Activated CD4-positive, alpha-beta T cell treated with anti-CD3 and anti-CD28 coated beads for 36 hours (primary cell): ENCODE results near the gene IFT172. TPM values are rescaled to one million over a fixed set of nuclear protein-coding genes. Genes with fewer than 3 reads are reported as not detected.
"Not testable (repeated sequence)": the region's sequence is repeated elsewhere in the genome, so short reads cannot be mapped to it uniquely, and the experiment has no call there.

Experiments
- ATAC-seq: fragments of 200-7000 bp; cut with Tn5 transposase; one replicate; pipeline ENCODE4 v1.10.0; 2021; ENCODE audit warnings: mild to moderate bottlenecking, moderate library complexity
- CTCF ChIA-PET: fragments of 350-600 bp; sonication (Branson Sonifier 250); formaldehyde crosslinking; loops from one replicate; lab custom pipeline; 2021; ENCODE audit warnings: antibody characterized with exemption; lab: Charles Lee
- POLR2A ChIA-PET: fragments of 350-600 bp; sonication (Branson Sonifier 250); formaldehyde crosslinking; loops from one replicate; lab custom pipeline; 2021; ENCODE audit warnings: antibody characterized with exemption, inconsistent platforms; lab: Charles Lee
- DNase-seq: peaks from one replicate; pipeline ENCODE4 v3.0.0-alpha.2; 2020
- H3K27ac Mint-ChIP-seq: one replicate; pipeline ENCODE4 v1.8.0; 2021; ENCODE audit warnings: mixed read lengths
- H3K27me3 Mint-ChIP-seq: one replicate; pipeline ENCODE4 v1.8.0; 2021; ENCODE audit warnings: mixed read lengths
- H3K36me3 Mint-ChIP-seq: one replicate; pipeline ENCODE4 v1.8.0; 2021; ENCODE audit warnings: low read depth, mixed read lengths
- H3K4me1 Mint-ChIP-seq: one replicate; pipeline ENCODE4 v1.8.0; 2021; ENCODE audit warnings: mixed read lengths
- H3K4me3 Mint-ChIP-seq: one replicate; pipeline ENCODE4 v1.8.0; 2021; ENCODE audit warnings: mild to moderate bottlenecking, moderate library complexity, mixed read lengths
- H3K9me3 Mint-ChIP-seq: one replicate; pipeline ENCODE4 v1.8.0; 2021; ENCODE audit warnings: low read depth, mixed read lengths
- intact Hi-C, 2 experiments: fragments of 100-400 bp; cut with DNase I in 1 of 2; cut with micrococcal nuclease in 1 of 2; formaldehyde crosslinking; loops; one replicate each; pipeline versions ENCODE4 v1.14.2 to v1.15.1; 2022 to 2024; cut with DNase I, micrococcal nuclease
- total RNA-seq, 2 experiments: library from RNA; stranded (reverse); gene quantifications; one replicate each; pipeline ENCODE4 v1.2.3, GENCODE V29; 2021

Gene IFT172
- total RNA-seq, 2 experiments from 2014 or later: 8.7 TPM

GRCh38 chr2:27425039-27425438 lies 64.5 kb downstream of the IFT172 start:
- POLR2A ChIA-PET: interaction anchor here (0.9 kb wide), 1 partner anchor 55 kb away, joined by 10 read pairs; no protein-coding TSS in a partner anchor
- DNase-seq, H3K4me3 Mint-ChIP-seq, ATAC-seq, H3K27ac Mint-ChIP-seq, H3K27me3 Mint-ChIP-seq, intact Hi-C loops, H3K36me3 Mint-ChIP-seq, H3K9me3 Mint-ChIP-seq: not testable (repeated sequence)
- H3K4me1 Mint-ChIP-seq: peaks cover 12% of the 10 kb centered on the region
- CTCF ChIA-PET: interaction anchor here (2.4 kb wide), 1 partner anchor 15 kb away, joined by 8 read pairs; the partner anchor contains the start of gene PPM1G

DNA sequence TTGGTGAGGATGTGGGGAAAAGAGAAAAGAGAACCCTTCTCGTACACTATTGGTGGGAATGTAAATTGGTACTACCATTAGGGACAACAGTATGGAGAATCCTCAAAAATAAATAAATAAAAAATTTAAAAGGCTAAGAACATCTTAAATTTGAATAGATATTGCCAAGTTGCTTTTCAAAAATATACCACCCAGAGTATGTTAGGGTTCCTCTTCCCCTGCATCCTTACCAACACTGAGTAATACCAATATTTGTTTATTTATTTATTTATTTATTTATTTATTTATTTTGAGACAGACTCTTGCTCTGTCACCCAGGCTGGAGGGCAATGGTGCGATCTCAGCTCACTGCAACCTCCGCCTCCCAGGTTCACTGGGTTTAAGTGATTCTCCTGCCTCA lies 66.6 kb downstream of the IFT172 start:
- H3K9me3 Mint-ChIP-seq: no peaks in the 10 kb centered on the region
- POLR2A ChIA-PET: no interaction called here
- H3K36me3 Mint-ChIP-seq: no peaks in the 10 kb centered on the region
- ATAC-seq (no peak), DNase-seq (no peak)
- no peak overlapping the region for H3K4me3 Mint-ChIP-seq
- intact Hi-C loops: no loop called here
- CTCF ChIA-PET: interaction anchor here (0.8 to 2.4 kb wide), 2 partner anchors 13 to 72 kb away, joined by 4 to 8 read pairs; partner anchors contain the start of gene PPM1G
- no peaks in the 10 kb centered on the region for H3K27me3 Mint-ChIP-seq
- H3K4me1 Mint-ChIP-seq: peaks cover 8% of the 10 kb centered on the region
- H3K27ac Mint-ChIP-seq: no peak overlapping the region

- no peak for DNase-seq
- no peaks in the 10 kb centered on the region for H3K4me1 Mint-ChIP-seq
- intact Hi-C loops: no loop called here
- H3K27ac Mint-ChIP-seq: no peak overlapping the region
- POLR2A ChIA-PET: no interaction called here
- CTCF ChIA-PET: interaction anchor here (0.8 to 1.1 kb wide), 3 partner anchors 8 to 262 kb away, joined by 3 to 4 read pairs (median 3); no protein-coding TSS in a partner anchor
- no peaks in the 10 kb centered on the region for H3K9me3 Mint-ChIP-seq
- ATAC-seq: no peak
- H3K36me3 Mint-ChIP-seq: no peaks in the 10 kb centered on the region
- H3K27me3 Mint-ChIP-seq: no peaks in the 10 kb centered on the region
- no peak overlapping the region for H3K4me3 Mint-ChIP-seq
Measured at GRCh38 chr2:27421660-27422250, 67.8 kb downstream of the IFT172 start.

DNA sequence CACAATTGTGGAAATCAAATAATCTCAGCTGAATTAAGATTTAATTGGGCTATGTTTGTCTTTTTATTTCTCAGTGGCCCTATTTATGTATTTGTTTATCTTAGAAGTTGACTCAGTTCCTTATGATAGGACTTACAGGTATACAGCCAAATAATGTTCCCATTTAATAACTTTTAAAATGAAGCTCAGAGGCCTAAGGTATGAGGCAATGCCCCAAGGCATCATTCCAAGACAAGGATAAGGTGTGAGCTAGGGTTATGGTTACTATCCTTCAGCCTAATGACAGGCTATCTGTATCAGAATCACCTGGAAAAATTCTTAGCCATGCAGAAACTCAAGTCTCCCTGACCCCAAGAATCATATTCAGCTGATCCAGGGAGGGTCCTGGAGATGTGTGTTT lies 68.5 kb downstream of the IFT172 start:
- intact Hi-C loops: no loop called here
- H3K27me3 Mint-ChIP-seq: no peaks in the 10 kb centered on the region
- DNase-seq (no peak), ATAC-seq (no peak)
- no peaks in the 10 kb centered on the region for H3K36me3 Mint-ChIP-seq
- H3K9me3 Mint-ChIP-seq: no peaks in the 10 kb centered on the region
- CTCF ChIA-PET: interaction anchor here (0.8 to 1.1 kb wide), 3 partner anchors 9 to 263 kb away, joined by 3 to 4 read pairs (median 3); no protein-coding TSS in a partner anchor
- no peak overlapping the region for H3K27ac Mint-ChIP-seq
- no peak overlapping the region for H3K4me3 Mint-ChIP-seq
- POLR2A ChIA-PET: no interaction called here
- no peaks in the 10 kb centered on the region for H3K4me1 Mint-ChIP-seq

GRCh38 chr2:27416151-27416550 lies 73.4 kb downstream of the IFT172 start:
- ChIA-PET POLR2A (no interaction called here), CTCF (interaction anchor here (1.0 kb wide), 1 partner anchor 268 kb away, joined by 3 read pairs; no protein-coding TSS in a partner anchor)
- Mint-ChIP-seq H3K27me3 (no peaks in the 10 kb centered on the region), H3K4me3 (no peak overlapping the region), H3K27ac (no peak overlapping the region), H3K36me3 (no peaks in the 10 kb centered on the region), H3K9me3 (no peaks in the 10 kb centered on the region), H3K4me1 (no peaks in the 10 kb centered on the region)
- intact Hi-C loops: no loop called here
- no peak for ATAC-seq
- DNase-seq: no peak

DNA sequence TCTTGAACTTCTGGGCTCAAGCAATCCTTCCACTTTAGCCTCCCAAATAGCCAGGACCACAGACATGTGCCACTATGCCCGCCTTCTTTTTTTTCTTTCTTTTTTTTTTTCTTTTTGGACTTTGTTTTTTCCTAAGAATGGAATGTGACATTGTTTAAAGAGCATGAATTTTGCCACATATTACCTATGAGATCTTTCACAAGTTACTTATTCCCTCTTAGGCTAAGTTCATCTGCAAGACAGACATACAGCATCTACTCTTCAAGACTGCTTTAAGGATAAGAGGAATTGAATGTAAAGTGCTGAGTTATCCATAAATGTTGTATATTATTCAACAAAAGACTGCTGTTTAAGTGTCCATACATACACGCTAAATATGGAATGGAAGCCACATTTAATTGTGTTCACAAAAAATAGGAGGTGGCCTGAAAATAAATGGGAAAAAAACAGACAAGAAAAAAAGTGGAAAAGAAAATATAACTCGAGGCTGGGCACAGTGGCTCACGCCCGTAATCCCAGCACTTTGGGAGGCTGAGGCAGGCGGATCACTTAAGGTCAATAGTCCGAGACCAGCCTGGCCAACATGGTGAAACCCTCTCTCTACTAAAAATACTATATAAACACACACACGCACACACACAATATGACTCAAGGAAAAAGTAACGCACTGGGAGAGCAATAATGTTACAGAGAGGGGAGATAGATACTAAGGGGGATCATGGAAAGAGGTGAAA lies 77.0 kb downstream of the IFT172 start:
- ChIA-PET POLR2A (no interaction called here), CTCF (no interaction called here)
- intact Hi-C loops: no loop called here
- H3K27ac Mint-ChIP-seq: no peak overlapping the region
- no peaks in the 10 kb centered on the region for H3K27me3 Mint-ChIP-seq
- ATAC-seq: no peak
- H3K4me1 Mint-ChIP-seq: peaks cover 12% of the 10 kb centered on the region
- no peak for DNase-seq
- no peak overlapping the region for H3K4me3 Mint-ChIP-seq
- peaks cover 5% of the 10 kb centered on the region for H3K36me3 Mint-ChIP-seq
- H3K9me3 Mint-ChIP-seq: no peaks in the 10 kb centered on the region

- H3K4me1 Mint-ChIP-seq: peaks cover 35% of the 10 kb centered on the region
- DNase-seq: peak; percentile 98
- no peaks in the 10 kb centered on the region for H3K27me3 Mint-ChIP-seq
- H3K4me3 Mint-ChIP-seq: peak within 1 kb of the TSS; percentile 84
- H3K36me3 Mint-ChIP-seq: peaks cover 20% of the 10 kb centered on the region
- peak within 1 kb of the TSS; percentile 88 for H3K27ac Mint-ChIP-seq
- CTCF ChIA-PET: interaction anchor here (0.6 to 3.5 kb wide), 8 partner anchors 15 to 274 kb away, joined by 3 to 31 read pairs (median 4); partner anchors contain the start of gene NRBP1
- intact Hi-C loops: loop anchor here (1.0 to 2.0 kb wide), 21 partner anchors 19 to 482 kb away; partner anchors contain the start of genes EIF2B4 (in 2 of the 2), IFT172 (in 2 of the 2), NRBP1 (in 2 of the 2) and SNX17 (in 2 of the 2)
- no peaks in the 10 kb centered on the region for H3K9me3 Mint-ChIP-seq
- ATAC-seq: peak; percentile 96
- POLR2A ChIA-PET: interaction anchor here (0.9 to 2.3 kb wide), 5 partner anchors 19 to 274 kb away, joined by 3 to 15 read pairs (median 3); partner anchors contain the start of gene NRBP1
Measured at GRCh38 chr2:27409321-27410073, 80.0 kb downstream of the IFT172 start, which contains the start of gene PPM1G. Gene PPM1G (minus strand): TSS chr2:27409591. CDS start chr2:27409422, 169 bp downstream.

DNA sequence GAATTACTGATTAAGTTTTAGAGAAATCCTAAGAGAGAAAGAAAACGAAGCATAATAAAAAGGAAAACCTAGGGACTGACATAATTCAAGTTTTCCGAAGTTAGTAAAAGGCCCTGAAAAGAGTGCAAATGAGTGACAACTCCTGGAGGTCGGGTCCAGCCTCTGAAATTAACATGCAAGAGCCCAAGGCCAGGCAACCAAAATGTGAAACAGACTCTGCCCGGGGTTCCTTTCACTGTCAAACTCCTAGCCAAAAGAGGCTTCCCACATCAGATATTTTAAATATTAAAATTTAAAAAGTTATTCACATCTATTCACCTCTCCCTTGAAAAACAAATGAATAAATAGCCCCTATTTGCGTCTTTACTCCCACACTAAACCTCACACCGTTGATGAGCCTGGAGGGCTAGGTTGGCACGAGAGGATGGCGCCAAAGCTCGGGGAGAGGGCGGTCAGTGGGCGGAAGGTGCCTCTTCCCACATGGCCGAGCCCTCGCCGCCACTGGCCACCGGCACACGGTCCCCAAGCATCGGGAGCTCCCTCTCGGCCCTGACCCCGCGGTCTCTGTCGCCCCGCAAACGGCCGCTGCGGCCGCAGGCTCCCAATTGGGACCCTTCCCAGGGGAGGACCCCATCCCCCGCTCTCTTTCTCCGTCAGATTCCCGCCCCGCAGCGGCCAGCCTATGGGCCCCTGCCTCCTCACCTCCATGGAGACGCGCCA lies 80.8 kb downstream of the IFT172 start:
- H3K27me3 Mint-ChIP-seq: no peaks in the 10 kb centered on the region
- H3K27ac Mint-ChIP-seq: peak overlapping the region; percentile 65
- intact Hi-C loops: loop anchor here (1.0 to 2.0 kb wide), 21 partner anchors 20 to 483 kb away; partner anchors contain the start of genes EIF2B4 (in 2 of the 2), IFT172 (in 2 of the 2), NRBP1 (in 2 of the 2) and SNX17 (in 2 of the 2)
- H3K4me3 Mint-ChIP-seq: peak overlapping the region; percentile 84
- H3K9me3 Mint-ChIP-seq: no peaks in the 10 kb centered on the region
- ChIA-PET POLR2A (interaction anchor here (1.2 to 2.3 kb wide), 2 partner anchors 20 to 69 kb away, joined by 5 to 15 read pairs; partner anchors contain the start of gene NRBP1), CTCF (interaction anchor here (1.0 to 3.5 kb wide), 5 partner anchors 15 to 274 kb away, joined by 3 to 31 read pairs (median 8); partner anchors contain the start of gene NRBP1)
- peaks cover 20% of the 10 kb centered on the region for H3K36me3 Mint-ChIP-seq
- ATAC-seq (peak; percentile 9), DNase-seq (peak; percentile 49)
- H3K4me1 Mint-ChIP-seq: peaks cover 38% of the 10 kb centered on the region

DNA sequence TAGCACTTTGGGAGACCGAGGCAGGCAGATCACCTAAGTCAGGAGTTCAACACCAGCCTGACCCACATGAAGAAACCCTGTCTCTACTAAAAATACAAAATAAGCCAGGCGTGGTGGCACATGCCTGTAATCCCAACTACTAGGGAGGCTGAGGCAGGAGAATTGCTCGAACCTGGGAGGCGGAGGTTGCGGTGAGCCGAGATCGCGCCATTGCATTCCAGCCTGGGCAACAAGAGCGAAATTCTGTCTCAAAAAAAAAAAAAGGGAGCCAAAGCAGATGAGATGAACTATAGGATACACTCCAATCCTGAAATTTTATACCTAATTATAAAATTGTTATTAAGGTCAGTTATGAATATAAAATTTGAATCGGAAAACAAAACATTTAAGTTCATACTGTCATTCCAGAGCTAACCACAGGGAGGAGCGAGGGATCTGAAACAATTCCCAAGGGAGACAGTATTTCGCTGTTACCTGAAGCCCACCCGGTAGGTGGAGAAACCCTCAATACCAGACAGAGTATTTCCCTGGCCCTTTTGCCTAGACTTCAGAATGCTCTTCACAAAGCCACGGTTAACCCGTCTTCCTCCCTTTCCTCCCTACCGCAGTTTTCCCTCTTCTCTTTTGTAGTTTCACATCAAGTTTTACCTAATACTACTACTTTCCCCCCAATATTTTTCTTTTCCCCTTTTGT lies 81.6 kb downstream of the IFT172 start:
- Mint-ChIP-seq H3K4me3 (peak overlapping the region; percentile 84), H3K36me3 (peaks cover 23% of the 10 kb centered on the region), H3K27ac (peak overlapping the region; percentile 58), H3K27me3 (no peaks in the 10 kb centered on the region), H3K4me1 (peaks cover 43% of the 10 kb centered on the region), H3K9me3 (no peaks in the 10 kb centered on the region)
- ATAC-seq (no peak), DNase-seq (no peak)
- POLR2A ChIA-PET: no interaction called here
- CTCF ChIA-PET: interaction anchor here (1.3 to 3.5 kb wide), 3 partner anchors 22 to 38 kb away, joined by 5 to 31 read pairs (median 5); partner anchors contain the start of genes NRBP1 and ZNF513
- intact Hi-C loops: loop anchor here (2.0 kb wide), 5 partner anchors 21 to 231 kb away; partner anchors contain the start of genes EIF2B4 (in 1 of the 2), IFT172 (in 1 of the 2), NRBP1 (in 1 of the 2) and SNX17 (in 1 of the 2)
